ENCODE measurements around the gene COG7. TPM values are rescaled to one million over a fixed set of nuclear protein-coding genes. Genes with fewer than 3 reads are reported as not detected.

COG7 gene
- total RNA-seq, 2 donors from 2014 or later = 9.0 to 11.2 TPM

DNA sequence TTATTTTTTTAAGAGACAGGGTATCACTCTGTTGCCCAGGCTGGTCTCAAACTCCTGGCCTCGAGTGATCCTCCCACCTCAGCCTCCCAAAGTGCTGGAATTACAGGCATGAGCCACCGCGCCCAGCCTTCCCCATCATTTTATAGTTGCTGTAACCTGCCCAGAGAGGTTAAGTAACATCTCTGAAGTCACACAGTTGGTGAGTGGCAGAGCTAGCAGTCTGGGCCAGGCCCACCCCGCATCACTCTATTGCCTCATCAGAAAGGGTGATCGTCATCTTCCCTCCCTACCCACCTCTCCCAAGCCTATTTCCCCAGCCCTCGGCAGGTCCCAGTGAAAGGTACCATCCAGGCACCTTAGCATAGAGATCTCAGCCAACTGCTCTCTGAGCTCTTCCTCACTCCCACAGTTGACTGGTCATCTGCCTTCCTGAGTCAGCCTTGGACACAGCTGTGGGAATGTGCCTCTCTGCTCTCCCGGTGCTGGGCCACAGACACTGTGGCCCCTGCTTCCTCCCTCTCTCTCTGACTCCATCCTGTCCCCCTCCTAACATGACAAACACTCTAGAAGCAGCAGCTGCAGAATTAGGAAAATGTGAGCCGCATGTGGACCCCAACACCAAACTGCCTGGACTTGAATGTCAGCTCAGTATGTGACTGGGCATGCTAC is 93.8 kb downstream of the COG7 start:
- no peaks in the 10 kb centered on the region for H3K9me3 ChIP-seq
- H3K27me3 ChIP-seq = no peaks in the 10 kb centered on the region
- no peak overlapping the region for H3K27ac ChIP-seq
- H3K4me1 ChIP-seq = peaks cover 0 to 6% of the 10 kb centered on the region in 2 donors
- no peaks in the 10 kb centered on the region for H3K36me3 ChIP-seq
- no peak for DNase-seq (ENCODE audit: low spot score)
- no peak overlapping the region for H3K4me3 ChIP-seq
- TF ChIP-seq CTCF (IDR thresholded peaks at IDR 0.05) = no peak

- H3K27ac ChIP-seq = no peak overlapping the region
- no peak for DNase-seq (ENCODE audit: low spot score)
- H3K4me1 ChIP-seq = peaks cover 0 to 5% of the 10 kb centered on the region in 2 donors
- TF ChIP-seq CTCF (IDR thresholded peaks at IDR 0.05) = no peak
- H3K27me3 ChIP-seq = no peaks in the 10 kb centered on the region
- no peaks in the 10 kb centered on the region for H3K9me3 ChIP-seq
- no peaks in the 10 kb centered on the region for H3K36me3 ChIP-seq
- H3K4me3 ChIP-seq = no peak overlapping the region
These were observed 95.2 kb downstream of the COG7 start for GRCh38 chr16:23357761-23358290.

- no peak for TF ChIP-seq CTCF (IDR thresholded peaks at IDR 0.05)
- Histone ChIP-seq H3K27me3 (no peaks in the 10 kb centered on the region), H3K27ac (no peak overlapping the region), H3K36me3 (no peaks in the 10 kb centered on the region), H3K9me3 (no peaks in the 10 kb centered on the region), H3K4me1 (no peaks in the 10 kb centered on the region), H3K4me3 (no peak overlapping the region)
- DNase-seq (ENCODE audit: low spot score) = no peak
These were observed 96.0 kb downstream of the COG7 start for GRCh38 chr16:23356941-23357340.

- Histone ChIP-seq H3K27me3 (no peaks in the 10 kb centered on the region), H3K36me3 (no peaks in the 10 kb centered on the region), H3K4me1 (no peaks in the 10 kb centered on the region), H3K27ac (no peak overlapping the region), H3K4me3 (no peak overlapping the region), H3K9me3 (no peaks in the 10 kb centered on the region)
- no peak for DNase-seq (ENCODE audit: low spot score)
- TF ChIP-seq CTCF (IDR thresholded peaks at IDR 0.05) = no peak
These were observed 97.8 kb downstream of the COG7 start for GRCh38 chr16:23355106-23355670.

GRCh38 chr16:23354246-23354645 is 98.7 kb downstream of the COG7 start:
- no peak for TF ChIP-seq CTCF (IDR thresholded peaks at IDR 0.05)
- no peak for DNase-seq (ENCODE audit: low spot score)
- no peaks in the 10 kb centered on the region for H3K27me3 ChIP-seq
- no peaks in the 10 kb centered on the region for H3K4me1 ChIP-seq
- H3K4me3 ChIP-seq = no peak overlapping the region
- no peaks in the 10 kb centered on the region for H3K9me3 ChIP-seq
- H3K36me3 ChIP-seq = no peaks in the 10 kb centered on the region
- H3K27ac ChIP-seq = no peak overlapping the region
